ENCODE results near the gene NSMF.

The NSMF gene

GRCh38 chr9:137421838-137422603 is 37.1 kb downstream of the NSMF start:
- Mint-ChIP-seq H3K36me3 (ENCODE audit: low read depth) (no peaks in the 10 kb centered on the region), H3K9me3 (no peaks in the 10 kb centered on the region), H3K4me3 (peak overlapping the region; percentile 88 to 91 (median 88)), H3K27me3 (ENCODE audit: low read depth) (no peaks in the 10 kb centered on the region), H3K4me1 (peaks cover 11% of the 10 kb centered on the region), H3K27ac (peak overlapping the region; percentile 22 to 33 (median 30))
- TF ChIP-seq, protein P1, sequence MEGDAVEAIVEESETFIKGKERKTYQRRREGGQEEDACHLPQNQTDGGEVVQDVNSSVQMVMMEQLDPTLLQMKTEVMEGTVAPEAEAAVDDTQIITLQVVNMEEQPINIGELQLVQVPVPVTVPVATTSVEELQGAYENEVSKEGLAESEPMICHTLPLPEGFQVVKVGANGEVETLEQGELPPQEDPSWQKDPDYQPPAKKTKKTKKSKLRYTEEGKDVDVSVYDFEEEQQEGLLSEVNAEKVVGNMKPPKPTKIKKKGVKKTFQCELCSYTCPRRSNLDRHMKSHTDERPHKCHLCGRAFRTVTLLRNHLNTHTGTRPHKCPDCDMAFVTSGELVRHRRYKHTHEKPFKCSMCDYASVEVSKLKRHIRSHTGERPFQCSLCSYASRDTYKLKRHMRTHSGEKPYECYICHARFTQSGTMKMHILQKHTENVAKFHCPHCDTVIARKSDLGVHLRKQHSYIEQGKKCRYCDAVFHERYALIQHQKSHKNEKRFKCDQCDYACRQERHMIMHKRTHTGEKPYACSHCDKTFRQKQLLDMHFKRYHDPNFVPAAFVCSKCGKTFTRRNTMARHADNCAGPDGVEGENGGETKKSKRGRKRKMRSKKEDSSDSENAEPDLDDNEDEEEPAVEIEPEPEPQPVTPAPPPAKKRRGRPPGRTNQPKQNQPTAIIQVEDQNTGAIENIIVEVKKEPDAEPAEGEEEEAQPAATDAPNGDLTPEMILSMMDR (IDR thresholded peaks at IDR 0.05; ENCODE audit: unreplicated experiment in 3 of 3) = no peak

- no peak overlapping the region for H3K27ac Mint-ChIP-seq
- TF ChIP-seq, protein P1 (IDR thresholded peaks at IDR 0.05; ENCODE audit: unreplicated experiment in 3 of 3) = no peak
- H3K4me3 Mint-ChIP-seq = no peak overlapping the region
- peaks cover 12% of the 10 kb centered on the region for H3K4me1 Mint-ChIP-seq
- no peaks in the 10 kb centered on the region for H3K9me3 Mint-ChIP-seq
- peaks cover 4% of the 10 kb centered on the region for H3K36me3 Mint-ChIP-seq (ENCODE audit: low read depth)
- no peaks in the 10 kb centered on the region for H3K27me3 Mint-ChIP-seq (ENCODE audit: low read depth)
These were observed 41.7 kb downstream of the NSMF start for GRCh38 chr9:137417161-137418021.

- Mint-ChIP-seq H3K4me3 (no peak overlapping the region), H3K4me1 (peaks cover 7% of the 10 kb centered on the region), H3K27me3 (ENCODE audit: low read depth) (no peaks in the 10 kb centered on the region), H3K36me3 (ENCODE audit: low read depth) (peaks cover 4% of the 10 kb centered on the region), H3K27ac (no peak overlapping the region), H3K9me3 (no peaks in the 10 kb centered on the region)
- TF ChIP-seq, protein P1 (IDR thresholded peaks at IDR 0.05; ENCODE audit: unreplicated experiment in 3 of 3) = no peak
These were observed 42.5 kb downstream of the NSMF start for GRCh38 chr9:137416563-137417151.

DNA sequence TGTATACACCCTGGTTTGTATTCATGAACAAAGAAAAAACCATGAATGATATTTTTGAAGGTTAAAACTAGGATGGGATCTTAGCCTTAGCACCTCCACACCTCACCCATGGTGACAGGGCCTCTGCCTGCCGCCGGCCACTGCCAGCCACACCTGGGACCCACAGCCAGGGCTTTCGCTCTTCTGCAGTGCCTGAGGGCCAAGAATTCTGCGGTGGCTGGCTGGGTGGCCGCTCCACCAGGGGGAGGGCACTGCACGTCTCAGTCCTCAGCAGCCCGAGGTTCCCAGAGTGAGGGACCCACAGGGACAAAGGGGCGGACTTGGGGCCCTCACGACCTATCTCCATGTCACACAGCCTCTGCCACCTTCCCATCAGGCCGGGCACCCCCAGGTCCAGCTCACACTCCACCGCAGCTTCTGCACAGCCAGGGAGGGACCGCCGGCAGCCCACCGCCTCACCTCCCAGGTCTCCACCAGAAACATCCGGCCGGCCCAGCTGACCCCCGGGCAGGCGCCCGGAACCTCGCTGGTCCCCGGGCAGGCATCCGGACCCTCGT is 43.0 kb downstream of the NSMF start:
- H3K4me3 Mint-ChIP-seq = no peak overlapping the region
- no peaks in the 10 kb centered on the region for H3K27me3 Mint-ChIP-seq (ENCODE audit: low read depth)
- no peak overlapping the region for H3K27ac Mint-ChIP-seq
- peaks cover 7% of the 10 kb centered on the region for H3K4me1 Mint-ChIP-seq
- TF ChIP-seq, protein P1 (IDR thresholded peaks at IDR 0.05; ENCODE audit: unreplicated experiment in 3 of 3) = no peak
- no peaks in the 10 kb centered on the region for H3K9me3 Mint-ChIP-seq
- peaks cover 4% of the 10 kb centered on the region for H3K36me3 Mint-ChIP-seq (ENCODE audit: low read depth)

- H3K36me3 Mint-ChIP-seq (ENCODE audit: low read depth) = peaks cover 4% of the 10 kb centered on the region
- H3K4me1 Mint-ChIP-seq = peaks cover 7% of the 10 kb centered on the region
- TF ChIP-seq, protein P1 (IDR thresholded peaks at IDR 0.05; ENCODE audit: unreplicated experiment in 3 of 3) = no peak
- H3K4me3 Mint-ChIP-seq = no peak overlapping the region
- peak overlapping the region in 2 of 3 experiments; percentile 58 to 67 for H3K27ac Mint-ChIP-seq
- no peaks in the 10 kb centered on the region for H3K9me3 Mint-ChIP-seq
- H3K27me3 Mint-ChIP-seq (ENCODE audit: low read depth) = no peaks in the 10 kb centered on the region
These were observed 43.7 kb downstream of the NSMF start for GRCh38 chr9:137415451-137415850.
